HT1080 (cell line): ENCODE results near the gene BGLAP. TPM values are rescaled to one million over a fixed set of nuclear protein-coding genes. Genes with fewer than 3 reads are reported as not detected.

Source experiments
- DNase-seq: peaks from one replicate; pipeline ENCODE4 v3.0.0-alpha.2; 2015; ENCODE audit warnings: low read depth
- small RNA-seq: library from RNA; depleted of rRNA; stranded (forward); fragments of <200 nt; gene quantifications from one replicate; pipeline ENCODE3, GENCODE V24; 2014
- total RNA-seq: library from RNA; depleted of rRNA; stranded (reverse); fragments of >200 nt; shearing (Covaris generic); gene quantifications from 2 replicates; pipeline ENCODE4 v1.2.3, GENCODE V29; 2014; rRNA removed

The BGLAP gene
- total RNA-seq, 1 experiment from 2014 or later, result 2.3 TPM

DNA sequence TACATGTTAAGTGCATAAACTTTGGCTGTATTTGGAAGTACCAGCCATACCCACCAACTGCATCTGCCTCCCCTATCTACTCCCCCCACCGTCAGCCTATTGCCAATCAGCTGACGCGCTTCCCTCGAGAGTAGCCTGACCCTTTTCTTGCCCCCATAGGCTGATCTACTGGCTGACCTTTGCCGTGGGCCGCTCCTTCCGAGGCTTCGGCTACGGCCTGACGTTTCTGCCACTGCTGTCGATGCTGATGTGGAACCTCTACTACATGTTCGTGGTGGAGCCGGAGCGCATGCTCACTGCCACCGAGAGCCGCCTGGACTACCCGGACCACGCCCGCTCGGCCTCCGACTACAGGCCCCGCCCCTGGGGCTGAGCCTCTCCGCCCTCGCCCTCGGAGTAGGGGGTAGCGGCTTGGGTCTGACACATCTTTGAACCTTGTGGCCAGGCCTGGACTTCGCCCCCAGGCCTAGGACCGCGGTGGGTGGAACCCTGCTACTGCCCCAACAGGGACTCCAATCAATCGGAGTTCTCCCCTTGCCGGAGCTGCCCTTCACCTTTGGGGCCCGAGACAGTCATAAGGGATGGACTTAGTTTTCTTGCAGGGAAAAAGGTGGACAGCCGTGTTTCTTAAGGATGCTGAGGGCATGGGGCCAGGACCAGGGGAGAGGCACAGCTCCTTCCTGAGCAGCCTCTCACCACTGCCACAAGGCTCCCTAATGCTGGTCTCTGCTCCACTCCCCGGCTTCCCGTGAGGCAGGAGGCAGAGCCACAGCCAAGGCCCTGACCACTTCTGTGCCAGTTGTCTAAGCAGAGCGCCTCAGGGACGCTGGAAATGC, 49.5 kb downstream of the BGLAP start:
- peak; percentile 45 for DNase-seq

Small RNA genes within 50 kb of the gene (small RNA-seq; reads per million reads assigned to genes)
- gene RF00568, result not detected

Other genes starting within 250 kb of the BGLAP start
- 582 and 611 TPM in 2 replicates for gene SSR2, start 221.2 kb upstream of the BGLAP start, total RNA-seq
- 36.0 and 43.9 TPM in 2 replicates for gene UBQLN4, start 188.4 kb upstream of the BGLAP start, total RNA-seq
- gene LAMTOR2, start 187.4 kb upstream of the BGLAP start, total RNA-seq, result 67.1 and 78.0 TPM in 2 replicates
- 0.06 TPM in 1 of 2 replicates, not detected in the other for gene RAB25, start 181.0 kb upstream of the BGLAP start, total RNA-seq
- gene MEX3A, start 159.7 kb upstream of the BGLAP start, total RNA-seq, result 3.4 and 5.2 TPM in 2 replicates
- gene LMNA, start 127.5 kb upstream of the BGLAP start, total RNA-seq, result 835 and 846 TPM in 2 replicates
- gene SEMA4A, start 88.6 kb upstream of the BGLAP start, total RNA-seq, result not detected in 2 replicates
- 21.4 and 28.6 TPM in 2 replicates for gene SLC25A44, start 48.1 kb upstream of the BGLAP start, total RNA-seq
- gene PMF1, start 29.2 kb upstream of the BGLAP start, total RNA-seq, result 49.4 and 71.6 TPM in 2 replicates
- 0.40 and 0.47 TPM in 2 replicates for gene PAQR6, start 5.9 kb downstream of the BGLAP start, total RNA-seq
- gene SMG5, start 40.6 kb downstream of the BGLAP start, total RNA-seq, result 94.1 and 95.9 TPM in 2 replicates
- 2.2 and 2.7 TPM in 2 replicates for gene TMEM79, start 42.1 kb downstream of the BGLAP start, total RNA-seq
- gene GLMP, start 53.5 kb downstream of the BGLAP start, total RNA-seq, result 49.0 and 62.7 TPM in 2 replicates
- not detected in 2 replicates for gene VHLL, start 57.1 kb downstream of the BGLAP start, total RNA-seq
- gene CCT3, start 96.1 kb downstream of the BGLAP start, total RNA-seq, result 450 and 472 TPM in 2 replicates
- gene TSACC, start 96.3 kb downstream of the BGLAP start, total RNA-seq, result 0.70 and 0.87 TPM in 2 replicates
- not detected in 2 replicates for gene RHBG, start 127.0 kb downstream of the BGLAP start, total RNA-seq